ENCODE results near the gene TBC1D19.

The TBC1D19 gene

DNA sequence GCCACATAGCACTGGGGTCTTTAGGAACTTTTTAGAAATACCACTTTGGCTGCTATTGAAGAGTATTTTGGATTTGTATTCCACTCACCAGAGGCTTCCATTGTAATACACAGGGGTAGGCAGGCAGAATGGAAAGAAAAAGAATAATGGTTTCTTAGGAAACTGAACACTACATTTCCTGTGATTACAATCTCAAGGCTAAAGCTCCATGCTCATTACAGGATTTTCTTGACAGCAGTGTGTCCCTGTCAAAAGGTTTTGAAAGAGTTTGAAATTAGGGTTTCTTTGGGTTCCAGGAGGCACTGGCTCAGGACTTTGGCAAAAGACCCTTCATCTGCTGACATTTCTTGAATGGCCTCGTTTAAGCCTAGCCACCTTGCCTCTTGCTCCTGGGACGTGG is 201.9 kb downstream of the TBC1D19 start:
- H3K9ac ChIP-seq: no peak overlapping the region
- no peaks in the 10 kb centered on the region for H3K27me3 ChIP-seq (ENCODE audit: control insufficient read depth, insufficient read depth, low read length)
- H3K4me3 ChIP-seq (ENCODE audit: low read depth, low read length): no peak overlapping the region
- peaks cover 20% of the 10 kb centered on the region for H3K4me1 ChIP-seq
- H2AFZ ChIP-seq: no peak overlapping the region
- no peak overlapping the region for H3K4me2 ChIP-seq (ENCODE audit: low read length)
- H3K36me3 ChIP-seq (ENCODE audit: control insufficient read depth, insufficient read depth, low read length): no peaks in the 10 kb centered on the region
- TF ChIP-seq, protein P1, sequence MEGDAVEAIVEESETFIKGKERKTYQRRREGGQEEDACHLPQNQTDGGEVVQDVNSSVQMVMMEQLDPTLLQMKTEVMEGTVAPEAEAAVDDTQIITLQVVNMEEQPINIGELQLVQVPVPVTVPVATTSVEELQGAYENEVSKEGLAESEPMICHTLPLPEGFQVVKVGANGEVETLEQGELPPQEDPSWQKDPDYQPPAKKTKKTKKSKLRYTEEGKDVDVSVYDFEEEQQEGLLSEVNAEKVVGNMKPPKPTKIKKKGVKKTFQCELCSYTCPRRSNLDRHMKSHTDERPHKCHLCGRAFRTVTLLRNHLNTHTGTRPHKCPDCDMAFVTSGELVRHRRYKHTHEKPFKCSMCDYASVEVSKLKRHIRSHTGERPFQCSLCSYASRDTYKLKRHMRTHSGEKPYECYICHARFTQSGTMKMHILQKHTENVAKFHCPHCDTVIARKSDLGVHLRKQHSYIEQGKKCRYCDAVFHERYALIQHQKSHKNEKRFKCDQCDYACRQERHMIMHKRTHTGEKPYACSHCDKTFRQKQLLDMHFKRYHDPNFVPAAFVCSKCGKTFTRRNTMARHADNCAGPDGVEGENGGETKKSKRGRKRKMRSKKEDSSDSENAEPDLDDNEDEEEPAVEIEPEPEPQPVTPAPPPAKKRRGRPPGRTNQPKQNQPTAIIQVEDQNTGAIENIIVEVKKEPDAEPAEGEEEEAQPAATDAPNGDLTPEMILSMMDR (IDR thresholded peaks at IDR 0.05): no peak
- H3K27ac ChIP-seq: no peak overlapping the region
- H3K9me3 ChIP-seq (ENCODE audit: control insufficient read depth, low read length): no peaks in the 10 kb centered on the region
- H3K79me2 ChIP-seq: no peaks in the 10 kb centered on the region

DNA sequence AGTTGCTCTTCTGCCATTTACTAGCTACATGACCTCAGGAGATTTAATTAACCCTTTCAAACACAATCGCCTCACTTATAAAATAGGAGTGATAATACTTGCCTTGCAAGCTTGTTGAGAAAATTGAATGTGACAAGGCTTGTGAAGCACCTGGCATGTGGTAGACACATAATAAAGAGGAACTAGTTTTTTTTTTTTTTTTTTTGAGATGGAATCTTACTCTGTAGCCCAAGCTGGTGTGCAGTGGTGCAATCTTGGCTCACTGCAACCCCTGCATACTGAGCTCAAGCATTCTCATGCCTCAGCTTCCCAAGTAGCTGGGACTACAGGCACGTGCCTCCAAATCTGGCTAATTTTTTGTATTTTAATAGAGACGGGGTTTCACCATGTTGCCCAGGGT is 203.0 kb downstream of the TBC1D19 start:
- Histone ChIP-seq H3K27ac (peak overlapping the region; percentile 72), H3K4me1 (peaks cover 18% of the 10 kb centered on the region), H2AFZ (no peak overlapping the region), H3K27me3 (ENCODE audit: control insufficient read depth, insufficient read depth, low read length) (no peaks in the 10 kb centered on the region), H3K79me2 (no peaks in the 10 kb centered on the region), H3K9me3 (ENCODE audit: control insufficient read depth, low read length) (no peaks in the 10 kb centered on the region), H3K9ac (no peak overlapping the region), H3K4me3 (ENCODE audit: low read depth, low read length) (no peak overlapping the region), H3K4me2 (ENCODE audit: low read length) (no peak overlapping the region), H3K36me3 (ENCODE audit: control insufficient read depth, insufficient read depth, low read length) (no peaks in the 10 kb centered on the region)
- TF ChIP-seq, protein P1 (IDR thresholded peaks at IDR 0.05): no peak

DNA sequence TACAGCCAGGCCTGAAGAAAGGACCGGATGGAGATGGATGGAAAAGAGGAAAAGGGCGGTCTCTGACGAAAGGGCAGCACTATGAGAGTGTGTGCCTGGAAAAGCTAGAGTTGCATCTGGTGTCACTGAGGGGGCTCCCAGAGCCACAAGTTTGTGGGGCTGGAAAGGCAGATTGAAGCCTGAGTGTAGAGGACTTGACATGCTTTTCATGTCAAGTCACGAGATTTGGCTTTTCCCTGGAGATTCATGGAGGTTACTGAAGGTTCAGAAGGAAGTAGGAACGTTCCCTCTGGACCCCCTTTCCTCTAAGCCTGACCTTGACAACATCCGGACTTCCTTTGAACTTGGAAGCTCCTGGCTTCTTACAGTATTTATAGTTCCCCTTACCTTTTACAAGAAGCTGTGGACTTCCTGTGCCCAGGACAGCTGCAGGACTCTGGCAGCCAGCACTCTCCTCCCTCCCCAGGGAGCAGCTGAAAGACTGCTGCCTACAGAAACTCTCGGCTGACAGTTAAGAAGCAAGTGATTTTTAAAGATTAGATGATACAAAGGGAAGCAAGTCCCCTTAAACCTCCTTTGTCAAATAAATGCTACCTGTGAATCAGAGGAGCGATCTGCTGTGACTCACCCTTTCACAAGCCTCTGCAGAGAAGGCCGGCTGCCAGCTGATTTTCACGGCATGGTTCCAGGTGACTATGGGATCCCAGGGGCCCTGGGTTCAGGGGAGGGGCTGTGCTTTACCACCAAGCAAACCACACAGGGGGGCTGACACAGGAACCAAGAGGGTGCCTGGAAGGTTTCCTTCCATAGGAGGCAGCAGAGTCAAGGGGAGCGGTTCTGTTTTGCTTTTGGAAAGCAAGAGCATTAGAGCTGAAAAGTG is 203.8 kb downstream of the TBC1D19 start:
- peak overlapping the region; percentile 72 for H3K27ac ChIP-seq
- no peak overlapping the region for H3K9ac ChIP-seq
- H3K9me3 ChIP-seq (ENCODE audit: control insufficient read depth, low read length): no peaks in the 10 kb centered on the region
- peaks cover 15% of the 10 kb centered on the region for H3K4me1 ChIP-seq
- H3K36me3 ChIP-seq (ENCODE audit: control insufficient read depth, insufficient read depth, low read length): no peaks in the 10 kb centered on the region
- H3K27me3 ChIP-seq (ENCODE audit: control insufficient read depth, insufficient read depth, low read length): no peaks in the 10 kb centered on the region
- no peaks in the 10 kb centered on the region for H3K79me2 ChIP-seq
- peak overlapping the region; percentile 64 for H2AFZ ChIP-seq
- no peak overlapping the region for H3K4me3 ChIP-seq (ENCODE audit: low read depth, low read length)
- TF ChIP-seq, protein P1 (IDR thresholded peaks at IDR 0.05): peak; percentile 20
- no peak overlapping the region for H3K4me2 ChIP-seq (ENCODE audit: low read length)

DNA sequence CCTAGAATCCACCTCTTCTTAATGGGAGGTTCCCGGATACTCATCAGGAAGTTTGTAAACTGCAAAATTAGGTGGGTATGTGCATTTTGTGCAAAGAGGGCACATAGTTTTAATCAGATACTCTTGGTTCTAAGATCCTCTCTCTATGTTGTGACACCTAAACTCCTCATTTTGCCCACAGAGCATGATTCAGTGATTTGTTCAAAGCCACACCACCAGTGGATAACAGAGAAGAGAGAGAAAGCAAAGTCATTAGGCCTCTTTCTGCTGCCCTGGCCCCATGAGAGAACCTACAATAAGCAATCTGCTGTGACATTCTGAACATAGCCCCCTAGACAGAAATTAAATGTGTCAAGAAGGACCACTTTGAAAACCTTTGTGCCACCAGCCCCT is 204.5 kb downstream of the TBC1D19 start:
- no peaks in the 10 kb centered on the region for H3K36me3 ChIP-seq (ENCODE audit: control insufficient read depth, insufficient read depth, low read length)
- TF ChIP-seq, protein P1 (IDR thresholded peaks at IDR 0.05): no peak
- H3K27ac ChIP-seq: peak overlapping the region; percentile 72
- H3K4me1 ChIP-seq: peaks cover 11% of the 10 kb centered on the region
- H3K79me2 ChIP-seq: no peaks in the 10 kb centered on the region
- no peak overlapping the region for H3K4me2 ChIP-seq (ENCODE audit: low read length)
- no peaks in the 10 kb centered on the region for H3K9me3 ChIP-seq (ENCODE audit: control insufficient read depth, low read length)
- no peak overlapping the region for H2AFZ ChIP-seq
- H3K4me3 ChIP-seq (ENCODE audit: low read depth, low read length): no peak overlapping the region
- H3K9ac ChIP-seq: no peak overlapping the region
- H3K27me3 ChIP-seq (ENCODE audit: control insufficient read depth, insufficient read depth, low read length): no peaks in the 10 kb centered on the region

DNA sequence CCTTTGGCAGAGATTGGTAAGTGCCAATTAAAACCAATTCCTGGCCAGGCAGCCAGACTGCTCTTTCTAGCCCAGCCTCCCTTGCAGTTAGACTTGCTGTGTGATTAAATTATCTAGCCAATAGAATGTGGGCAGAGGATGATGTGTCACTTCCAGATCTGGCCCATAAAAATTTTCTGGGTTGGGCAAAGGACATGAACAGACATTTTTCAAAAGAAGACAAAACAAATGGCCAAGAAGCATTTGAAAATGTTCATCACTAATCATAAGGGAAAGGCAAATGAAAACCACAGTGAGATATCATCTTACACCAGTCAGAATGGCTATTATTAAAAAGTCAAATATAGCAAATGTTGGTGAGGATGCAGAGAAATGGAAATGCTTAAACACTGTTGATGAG is 205.3 kb downstream of the TBC1D19 start:
- TF ChIP-seq, protein P1 (IDR thresholded peaks at IDR 0.05): no peak
- no peaks in the 10 kb centered on the region for H3K36me3 ChIP-seq (ENCODE audit: control insufficient read depth, insufficient read depth, low read length)
- H2AFZ ChIP-seq: no peak overlapping the region
- no peaks in the 10 kb centered on the region for H3K79me2 ChIP-seq
- H3K9me3 ChIP-seq (ENCODE audit: control insufficient read depth, low read length): no peaks in the 10 kb centered on the region
- no peaks in the 10 kb centered on the region for H3K27me3 ChIP-seq (ENCODE audit: control insufficient read depth, insufficient read depth, low read length)
- no peak overlapping the region for H3K4me3 ChIP-seq (ENCODE audit: low read depth, low read length)
- H3K4me1 ChIP-seq: peaks cover 11% of the 10 kb centered on the region
- H3K9ac ChIP-seq: no peak overlapping the region
- no peak overlapping the region for H3K27ac ChIP-seq
- H3K4me2 ChIP-seq (ENCODE audit: low read length): no peak overlapping the region
